HepG2 (cell line): Measurements from ENCODE around the gene ABHD15. TPM values are rescaled to one million over a fixed set of nuclear protein-coding genes. Genes with fewer than 3 reads are reported as not detected.

Experiments used
- AGO2 ChIP-seq: fragments of 200-400 bp; formaldehyde crosslinking; optimal IDR thresholded peaks from 2 replicates; pipeline ENCODE3; 2017; ENCODE audit warnings: mild to moderate bottlenecking, low read depth, low read length, moderate library complexity
- E2F1 ChIP-seq: sonication (generic); formaldehyde crosslinking; IDR thresholded peaks from 2 replicates; pipeline ENCODE4 v1.5.0; 2020; ENCODE audit warnings: missing genetic modification reagents
- HDAC2 ChIP-seq: sonication (generic); formaldehyde crosslinking; IDR thresholded peaks from 2 replicates; pipeline ENCODE4 v1.4.0; 2020; ENCODE audit warnings: missing genetic modification reagents
- HMG20B ChIP-seq: conservative IDR thresholded peaks from 2 replicates; pipeline ENCODE4 v1.6.1; 2016; ENCODE audit warnings: missing genetic modification reagents, missing compliant biosample characterization
- ISX ChIP-seq: sonication (generic); formaldehyde crosslinking; conservative IDR thresholded peaks from 2 replicates; pipeline ENCODE4 v1.5.0; 2020; ENCODE audit warnings: missing genetic modification reagents
- JUNB ChIP-seq: sonication (generic); formaldehyde crosslinking; IDR thresholded peaks from 2 replicates; pipeline ENCODE4 v1.8.0; 2022; ENCODE audit warnings: missing genetic modification reagents, mild to moderate bottlenecking, borderline replicate concordance
- KDM6A ChIP-seq: IDR thresholded peaks from 2 replicates; pipeline ENCODE4 v1.6.1; 2016; ENCODE audit warnings: low read depth
- KLF13 ChIP-seq: sonication (generic); formaldehyde crosslinking; IDR thresholded peaks from 2 replicates; pipeline ENCODE4 v1.4.0; 2020; ENCODE audit warnings: mild to moderate bottlenecking, missing genetic modification reagents
- LBX2 ChIP-seq: sonication (generic); formaldehyde crosslinking; IDR thresholded peaks from 2 replicates; pipeline ENCODE4 v1.5.0; 2020; ENCODE audit warnings: missing genetic modification reagents, mild to moderate bottlenecking, borderline replicate concordance
- MLX ChIP-seq: IDR thresholded peaks from 2 replicates; pipeline ENCODE4 v1.6.1; 2016
- MYPOP ChIP-seq: sonication (generic); formaldehyde crosslinking; IDR thresholded peaks from 2 replicates; pipeline ENCODE4 v1.8.1; 2023; ENCODE audit warnings: mild to moderate bottlenecking, moderate library complexity, missing genetic modification reagents
- RARG ChIP-seq: sonication (generic); formaldehyde crosslinking; IDR thresholded peaks from 2 replicates; pipeline ENCODE4 v1.4.0; 2020; ENCODE audit warnings: low read depth, mild to moderate bottlenecking, missing genetic modification reagents
- SKI ChIP-seq: fragments of 450-650 bp; IDR thresholded peaks from one replicate; pipeline ENCODE4 v1.6.1; 2018; ENCODE audit warnings: mild to moderate bottlenecking; ENCODE audit not compliant: partially characterized antibody
- ZMYM4 ChIP-seq: sonication (generic); formaldehyde crosslinking; IDR thresholded peaks from 2 replicates; pipeline ENCODE4 v1.8.1; 2023; ENCODE audit warnings: mild to moderate bottlenecking, missing genetic modification reagents
- ZNF367 ChIP-seq: sonication (generic); formaldehyde crosslinking; IDR thresholded peaks from 2 replicates; pipeline ENCODE4 v1.4.0; 2020; ENCODE audit warnings: missing genetic modification reagents, borderline replicate concordance
- polyA plus RNA-seq, 8 experiments: library from polyadenylated mRNA; depleted of rRNA in 3 of 8; stranded (reverse) in 7 of 8; unstranded in 1 of 8; fragments of >200 nt; fragmentation: Illumina TruSeq in 4 of 8; extraction: Trizol in 4 of 8; gene quantifications; 2 replicates each; pipeline versions ENCODE4 v1.2.1 to v1.2.3, GENCODE V29; 2011 to 2016; ENCODE audit warnings: low read depth in 4 of 8, missing spikeins in 1 of 8, mixed read lengths in 1 of 8; ENCODE audit not compliant: insufficient read depth in 1 of 8
- total RNA-seq, 5 experiments: library from RNA; depleted of rRNA; stranded (reverse); fragments of >200 nt; fragmentation: Illumina TruSeq; extraction: Trizol; gene quantifications; 2 replicates each; pipeline ENCODE4 v1.2.3, GENCODE V29; 2016; ENCODE audit warnings: low read depth in 1 of 5

The ABHD15 gene
- total and polyA plus RNA-seq, 2 of the 13 experiments (the other 11 are each of a cell fraction or from before 2014, with no cell fraction given) = 2.4 to 7.7 TPM

GRCh38 chr17:29613352-29613837 lies 46.6 kb upstream of the ABHD15 start (continued):
- TF ChIP-seq MLX (CRISPR knock-in tag) = no peak
- TF ChIP-seq HMG20B = no peak
- peak; percentile 50; the same call in 1 of the 2 replicates for TF ChIP-seq E2F1
- no peak for TF ChIP-seq RARG (CRISPR knock-in tag)
- TF ChIP-seq AGO2 = no peak
- no peak for TF ChIP-seq JUNB
- no peak for TF ChIP-seq KDM6A
- no peak; the same call in 1 of the 2 replicates for TF ChIP-seq ZNF367 (CRISPR knock-in tag)
- peak; percentile 77 for TF ChIP-seq SKI
- TF ChIP-seq ISX (CRISPR knock-in tag) = no peak
- TF ChIP-seq LBX2 = peak; percentile 77; the same call in 1 of the 2 replicates
- no peak; the same call in 1 of the 2 replicates for TF ChIP-seq KLF13 (CRISPR knock-in tag)
- peak; percentile 60; the same call in 1 of the 2 replicates for TF ChIP-seq HDAC2 (CRISPR knock-in tag)
- TF ChIP-seq ZMYM4 (CRISPR knock-in tag) = peak; percentile 74; the same call in 1 of the 2 replicates
- TF ChIP-seq MYPOP (CRISPR knock-in tag) = peak; percentile 87
- TF ChIP-seq, all 625 proteins: peak for 238
